Activated CD4-positive, alpha-beta T cell treated with anti-CD3 and anti-CD28 coated beads, Interleukin-2, Interleukin-4, amounts not matched to agents 100 ng/mL and 50 ng/mL, durations not matched to agents 16 hours and 8 hours (primary cell): Measurements from ENCODE around the gene TBL2.
A peak's percentile ranks its signal among the peaks of the same experiment; 100 is the strongest.
"Not testable (repeated sequence)": the region's sequence is repeated elsewhere in the genome, so short reads cannot be mapped to it uniquely, and the experiment has no call there.

ENCODE experiments used
- DNase-seq: peaks from one replicate; pipeline ENCODE4 v3.0.0-alpha.2; 2020; ENCODE audit warnings: low spot score

TBL2 gene

DNA sequence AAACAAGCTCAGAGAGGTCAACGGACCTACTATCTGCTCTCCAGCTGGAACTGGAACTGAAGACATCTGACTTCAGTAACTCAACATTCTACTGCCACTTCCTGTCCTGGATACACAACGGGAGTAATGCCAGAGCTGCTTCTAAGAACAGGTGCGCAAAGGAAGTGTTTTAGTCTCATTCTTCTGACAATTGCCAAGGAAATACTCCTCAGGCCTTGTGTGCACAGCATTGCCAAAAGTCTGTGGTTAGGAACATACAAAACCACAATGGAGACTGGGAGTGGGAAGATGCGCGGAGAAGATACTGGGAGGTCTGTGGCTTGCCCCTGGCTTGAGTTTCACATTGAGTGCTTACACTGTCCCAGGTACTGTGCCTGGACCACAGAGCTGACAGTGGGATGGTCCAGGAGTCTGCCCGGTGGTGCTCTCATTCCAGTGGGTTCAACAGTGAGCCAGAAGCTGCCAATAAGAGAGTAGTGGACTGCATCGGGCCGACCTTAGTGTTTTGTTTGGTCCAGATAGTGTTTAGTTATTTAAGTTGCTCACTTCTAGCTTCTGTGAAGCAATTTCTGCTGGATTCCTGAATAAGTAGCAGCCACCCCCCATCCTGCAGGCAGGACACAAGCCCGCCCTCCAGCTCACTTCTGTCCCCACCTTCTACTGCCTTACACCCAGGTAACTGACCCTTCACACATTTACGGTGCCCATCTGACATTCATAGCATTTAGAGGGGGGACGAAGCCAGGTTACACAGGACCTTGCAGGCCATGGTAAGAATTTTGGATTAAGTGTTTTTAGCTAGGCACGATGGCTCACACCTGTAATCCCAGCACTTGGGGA is 10.3 kb downstream of the TBL2 start:
- DNase-seq, result no peak

DNA sequence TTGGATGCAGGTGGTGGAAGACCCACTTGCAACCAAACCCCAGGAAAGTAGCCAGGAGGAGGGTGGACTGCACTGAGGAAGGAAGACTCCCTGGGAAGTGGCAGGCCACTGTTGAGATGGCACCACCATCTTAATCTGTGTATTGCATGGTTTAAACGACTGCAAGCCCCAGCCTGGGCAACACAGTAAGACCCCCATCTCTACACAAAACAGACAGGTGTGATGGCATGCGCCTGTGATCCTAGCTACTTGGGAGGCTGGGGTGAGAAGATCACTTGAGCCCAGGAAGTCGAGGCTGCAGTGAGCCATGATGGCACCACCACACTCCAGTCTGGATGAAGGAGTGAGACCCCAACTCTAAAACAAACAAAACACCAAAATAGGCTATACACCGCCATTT is 11.2 kb downstream of the TBL2 start:
- no peak for DNase-seq

DNA sequence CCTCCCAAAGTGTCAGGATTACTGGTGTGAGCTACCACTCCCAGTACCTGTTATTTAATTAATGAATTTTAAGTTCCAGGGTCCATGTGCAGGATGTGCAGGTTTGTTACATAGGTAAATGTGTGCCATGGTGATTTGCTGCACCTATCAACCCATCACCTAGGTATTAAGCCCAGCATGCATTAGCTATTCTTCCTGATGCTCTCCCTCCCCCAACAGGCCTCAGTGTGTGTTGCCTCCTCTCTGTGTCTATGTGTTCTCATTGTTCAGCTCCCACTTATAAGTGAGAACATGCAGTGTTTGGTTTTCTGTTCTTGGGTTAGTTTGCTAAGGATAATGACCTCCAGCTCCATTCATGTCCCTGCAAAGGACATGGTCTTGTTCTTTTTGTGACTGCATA is 11.9 kb downstream of the TBL2 start:
- not testable (repeated sequence) for DNase-seq

DNA sequence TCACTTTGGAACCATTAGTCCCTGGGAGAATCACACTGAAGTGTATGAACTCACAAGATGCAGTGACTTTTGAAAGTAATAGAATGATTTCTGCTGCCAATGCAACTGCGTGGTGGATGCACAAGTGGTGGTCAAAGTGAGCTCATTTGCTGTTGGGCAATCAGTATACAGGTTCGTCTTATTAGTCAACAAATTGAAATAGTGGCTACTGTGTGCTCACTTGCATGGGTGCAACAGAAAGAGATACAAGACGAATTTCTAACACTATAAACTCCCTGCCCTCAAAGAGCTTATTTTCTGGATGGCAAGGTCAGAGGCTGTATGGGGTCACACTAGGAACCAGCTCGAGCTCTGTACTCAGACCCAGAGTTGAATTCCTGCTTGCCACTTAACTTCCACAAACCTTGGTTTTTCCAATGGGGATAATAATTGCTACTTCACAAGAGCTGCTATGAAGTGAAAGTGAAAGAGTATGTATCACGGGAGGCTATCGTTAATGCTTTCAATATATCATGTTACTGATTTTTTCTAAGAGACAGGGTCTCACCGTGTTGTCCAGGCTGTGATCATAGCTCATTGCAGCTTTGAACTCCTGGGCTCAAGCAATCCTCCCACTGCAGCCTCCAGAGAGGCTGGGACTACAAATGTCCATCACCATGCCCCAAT is 12.6 kb downstream of the TBL2 start:
- DNase-seq, result no peak

DNA sequence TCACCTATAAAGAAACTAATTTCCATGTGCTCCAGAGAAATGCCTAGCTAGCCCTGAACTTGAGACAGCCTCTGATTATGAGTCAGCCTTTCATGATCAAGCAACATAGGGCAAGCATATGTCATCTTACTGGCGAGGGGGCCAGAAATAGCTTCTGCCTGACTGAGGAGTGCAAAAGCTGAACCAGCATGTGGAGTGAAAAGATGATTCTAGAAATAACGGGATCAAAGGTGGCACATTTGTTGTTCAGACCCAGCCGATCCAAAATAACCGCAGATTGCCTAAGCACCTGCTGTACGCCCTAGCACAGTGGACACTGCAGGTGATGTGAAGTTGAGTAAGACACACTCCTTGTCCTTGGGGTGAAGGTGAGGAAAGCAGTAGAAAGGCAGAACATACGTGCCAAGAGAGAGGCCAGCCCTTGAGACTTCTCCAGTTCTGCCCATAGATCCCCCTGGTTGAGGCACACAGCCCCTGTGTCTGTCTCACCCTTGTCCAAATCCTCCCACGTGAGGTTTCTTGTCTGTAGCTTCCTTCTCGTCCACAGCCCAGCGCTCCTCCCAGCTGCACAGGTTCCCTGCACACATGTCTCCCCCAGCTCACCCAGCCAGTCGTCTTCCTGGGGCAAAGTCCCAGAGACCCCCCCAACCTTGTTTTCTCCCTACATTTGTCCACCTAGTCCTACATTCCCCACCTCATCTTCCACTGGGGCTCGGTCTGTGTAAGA is 18.1 kb downstream of the TBL2 start:
- DNase-seq, result peak; percentile 37

DNA sequence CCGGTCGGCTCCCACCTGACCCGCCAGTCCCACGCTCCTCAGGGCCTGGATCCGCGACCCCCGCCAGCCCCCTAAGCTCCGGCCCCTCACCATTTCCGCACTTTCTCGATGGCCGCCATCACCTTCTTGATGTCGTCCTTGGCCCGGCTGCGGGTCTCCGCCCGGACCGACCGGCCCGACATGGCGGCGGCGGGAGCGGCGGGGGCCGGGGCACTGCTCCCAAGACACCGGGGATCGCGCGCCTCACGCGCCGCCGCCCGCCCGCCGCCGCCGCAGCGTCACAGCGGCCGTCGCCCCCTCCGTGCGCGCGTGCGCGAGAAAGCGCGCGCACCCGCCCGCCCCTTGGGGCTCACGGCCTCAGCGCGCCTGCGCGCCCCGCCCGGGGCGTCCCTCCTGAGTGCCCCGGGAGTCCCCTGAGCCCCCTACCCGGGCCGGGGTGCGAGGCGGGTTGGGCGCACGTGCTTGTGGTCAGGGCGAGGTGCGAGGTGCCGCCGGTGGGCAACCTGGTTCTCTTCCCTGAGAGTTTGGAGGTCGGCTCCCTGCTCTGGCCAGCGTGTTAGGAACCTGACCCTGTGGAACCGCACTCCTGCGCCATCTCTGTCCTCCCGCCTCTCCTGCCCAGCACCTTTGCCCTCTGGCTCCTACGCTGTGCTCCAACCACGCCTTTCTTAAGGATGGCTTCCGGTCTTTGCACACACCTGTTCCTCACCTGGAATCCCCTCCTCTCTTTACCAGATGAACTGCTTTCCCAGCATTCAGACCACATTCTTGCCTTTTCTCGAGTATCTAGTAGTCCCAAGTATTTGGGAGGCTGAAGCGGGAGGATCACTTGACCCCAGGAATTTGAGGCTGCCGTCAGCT is 20.8 kb downstream of the TBL2 start, which contains the start of gene BCL7B:
Gene BCL7B, minus strand, starts transcription at position 294 of the 861 bp plus-strand sequence. Its CDS starts 112 bp downstream, at position 182.
- DNase-seq, result peak; percentile 68

DNA sequence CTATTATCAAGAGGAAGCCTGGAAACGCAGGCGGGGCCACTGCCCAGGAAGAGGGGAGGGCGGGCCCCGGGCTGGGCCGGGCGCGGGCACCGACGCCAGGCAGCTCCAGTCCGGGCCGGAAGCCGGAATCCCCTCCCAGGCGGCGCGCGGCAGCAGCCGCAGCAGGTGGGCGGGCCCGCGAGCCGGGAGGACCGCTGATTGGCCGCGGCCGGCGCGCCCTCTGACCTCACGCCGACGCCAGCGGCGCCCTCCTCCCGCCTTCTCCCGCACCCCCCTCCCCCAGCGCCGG is 21.3 kb downstream of the TBL2 start:
- peak; percentile 94 for DNase-seq

DNA sequence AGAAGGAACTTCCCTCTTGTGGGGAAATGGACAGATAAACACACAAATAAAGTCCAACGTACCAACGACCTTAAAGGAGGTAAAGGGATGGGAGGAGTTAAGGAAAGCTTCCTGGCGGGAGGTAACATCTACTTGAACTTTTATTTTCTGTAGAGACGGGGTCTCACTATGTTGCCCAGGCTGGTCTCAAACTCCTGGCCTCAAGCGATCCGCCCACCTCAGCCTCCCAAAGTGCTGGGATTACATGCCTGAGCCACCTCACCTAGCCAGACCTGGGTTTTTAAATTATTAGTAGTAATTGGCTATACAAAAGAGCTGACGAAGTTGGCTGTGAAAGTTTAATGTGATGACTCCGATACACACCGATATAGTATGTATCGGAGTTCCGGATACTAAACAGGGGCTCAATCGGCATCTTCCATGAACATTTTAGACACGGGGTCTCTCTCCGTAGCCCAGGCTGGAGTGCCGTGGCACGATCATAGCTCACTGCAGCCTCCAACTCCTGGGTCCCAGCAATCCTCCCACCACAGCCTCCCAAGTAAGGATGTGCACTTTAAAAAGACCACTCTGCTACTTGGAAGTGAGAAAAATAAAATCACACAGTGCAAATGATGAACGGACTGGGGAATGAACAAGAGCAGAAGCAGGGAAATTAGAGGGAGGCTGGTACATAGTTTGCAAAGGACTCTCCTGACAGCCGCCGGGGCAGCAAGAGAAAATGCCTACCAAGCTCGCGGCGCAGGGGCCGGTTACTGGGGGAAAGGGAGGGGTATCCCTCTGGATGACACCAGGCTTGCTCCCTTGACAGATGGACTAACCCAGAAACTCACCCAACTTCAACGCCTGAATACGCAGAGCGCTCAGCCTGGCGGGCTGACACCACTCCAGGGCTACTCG is 21.9 kb downstream of the TBL2 start:
- no peak for DNase-seq

DNA sequence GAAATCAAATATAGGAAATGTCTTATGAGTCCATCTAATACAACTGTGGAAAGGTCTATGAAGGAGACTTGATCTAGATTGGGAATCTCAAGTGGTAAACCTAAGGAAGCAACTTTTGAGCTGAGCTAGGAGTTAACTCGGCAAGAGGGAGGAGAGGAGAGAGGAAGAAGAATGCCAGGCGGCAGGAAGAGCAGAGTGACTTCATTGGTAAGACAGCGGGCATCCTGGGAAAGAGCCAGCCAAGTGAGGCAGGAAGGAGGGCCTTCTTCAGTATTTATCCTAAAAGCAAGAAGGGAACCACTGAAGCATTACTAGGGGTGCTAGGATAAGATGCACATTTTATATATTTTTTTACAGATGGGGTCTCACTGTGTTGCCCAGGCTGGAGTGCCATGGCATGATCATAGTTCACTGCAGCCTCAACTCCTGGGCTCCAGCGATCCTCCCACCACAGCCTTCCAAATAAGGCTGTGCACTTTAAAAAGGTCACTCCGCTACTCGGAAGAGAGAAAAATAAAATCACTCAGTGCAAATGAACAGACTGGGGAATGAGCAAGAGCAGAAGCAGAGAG is 22.9 kb downstream of the TBL2 start:
- DNase-seq, result no peak

DNA sequence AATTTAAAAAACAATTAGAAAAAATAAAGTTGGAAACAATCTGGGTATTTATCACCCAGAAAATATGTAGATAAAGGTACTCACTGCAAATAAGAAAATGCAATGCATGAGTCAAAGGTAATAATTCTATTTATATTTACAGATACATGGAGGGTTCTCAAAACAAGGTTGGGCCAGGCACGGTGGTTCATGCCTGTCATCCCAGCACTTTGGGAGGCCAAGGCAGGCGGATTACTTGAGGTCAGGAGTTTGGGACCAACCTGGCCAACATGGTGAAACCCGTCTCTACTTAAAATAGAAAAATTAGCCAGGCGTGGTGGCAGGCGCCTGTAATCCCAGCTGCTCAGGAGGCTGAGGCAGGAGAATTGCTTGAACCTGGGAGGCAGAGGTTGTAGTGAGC is 28.3 kb downstream of the TBL2 start:
- DNase-seq, result not testable (repeated sequence)

DNA sequence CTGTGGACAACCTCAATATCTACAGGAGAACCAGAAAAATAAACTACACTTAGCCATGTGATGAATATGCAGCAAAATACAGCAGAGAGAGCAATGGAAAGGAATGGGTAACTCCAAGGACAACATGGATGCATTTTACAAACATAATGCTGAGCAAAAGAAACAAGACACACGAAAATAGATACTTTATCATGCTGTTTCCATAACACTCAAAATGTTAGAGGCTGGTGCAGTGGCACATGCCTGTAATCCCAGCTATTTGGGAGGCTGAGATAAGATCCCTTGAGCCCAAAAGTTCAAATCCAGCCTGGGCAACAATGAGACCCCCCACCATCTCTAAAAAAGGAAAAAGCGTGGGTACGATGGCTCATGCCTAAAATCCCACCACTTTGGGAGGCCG is 29.2 kb downstream of the TBL2 start:
- no peak for DNase-seq

DNA sequence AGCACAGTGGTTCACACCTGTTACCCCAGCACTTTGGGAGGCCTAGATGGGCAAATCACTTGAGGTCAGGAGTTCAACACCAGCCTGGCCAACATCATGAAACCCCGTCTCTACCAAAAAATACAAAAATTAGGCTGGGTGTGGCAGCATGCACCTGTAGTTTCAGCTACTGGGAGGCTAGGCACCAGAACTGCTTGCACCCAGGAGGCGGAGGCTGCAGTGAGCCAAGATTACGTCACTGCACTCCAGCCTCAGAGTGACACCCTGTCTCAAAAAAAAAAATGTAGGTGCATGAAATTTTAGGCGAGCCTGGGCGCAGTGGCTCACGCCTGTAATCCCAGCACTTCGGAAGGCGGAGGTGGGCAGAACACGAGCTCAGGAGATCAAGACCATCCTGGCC is 30.5 kb downstream of the TBL2 start:
- DNase-seq, result no peak

DNA sequence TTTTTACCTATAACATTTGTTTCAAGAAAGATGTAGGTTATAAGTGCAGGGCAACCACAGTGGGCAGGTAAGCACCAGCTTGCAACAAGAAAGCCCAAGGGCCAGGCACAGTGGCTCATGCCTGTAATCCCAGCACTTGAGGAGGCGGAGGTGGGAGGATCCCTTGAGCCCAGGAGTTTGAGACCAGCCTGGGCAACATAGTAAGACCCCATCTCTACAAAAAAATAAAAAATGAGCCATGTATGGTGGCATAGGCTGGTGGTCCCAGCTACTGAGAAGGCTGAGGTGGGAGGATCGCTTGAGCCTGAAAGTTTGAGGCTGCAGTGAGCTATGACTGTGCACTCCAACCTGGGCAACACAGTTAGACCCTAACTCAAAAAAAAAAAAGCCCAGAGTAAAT is 33.7 kb downstream of the TBL2 start:
- no peak for DNase-seq

DNA sequence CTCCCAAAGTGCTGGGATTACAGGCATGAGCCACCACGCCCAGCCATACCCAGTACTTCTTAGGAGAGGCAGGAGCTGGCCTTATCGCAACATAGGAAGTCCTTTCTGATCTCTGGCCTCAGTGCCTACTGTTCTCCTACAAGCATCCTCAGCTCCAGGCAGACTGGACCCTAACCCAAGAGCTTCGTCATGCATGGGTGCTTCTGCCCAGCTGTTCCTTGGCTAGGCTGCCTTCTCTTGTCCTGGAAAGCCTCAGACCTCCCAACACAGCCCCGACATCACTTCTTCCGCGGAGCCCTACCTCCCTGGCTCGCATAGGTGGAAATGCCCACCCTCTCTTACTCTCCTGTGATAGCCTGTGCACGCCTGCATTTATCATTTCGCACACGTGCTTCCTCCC is 36.7 kb downstream of the TBL2 start:
- no peak for DNase-seq

DNA sequence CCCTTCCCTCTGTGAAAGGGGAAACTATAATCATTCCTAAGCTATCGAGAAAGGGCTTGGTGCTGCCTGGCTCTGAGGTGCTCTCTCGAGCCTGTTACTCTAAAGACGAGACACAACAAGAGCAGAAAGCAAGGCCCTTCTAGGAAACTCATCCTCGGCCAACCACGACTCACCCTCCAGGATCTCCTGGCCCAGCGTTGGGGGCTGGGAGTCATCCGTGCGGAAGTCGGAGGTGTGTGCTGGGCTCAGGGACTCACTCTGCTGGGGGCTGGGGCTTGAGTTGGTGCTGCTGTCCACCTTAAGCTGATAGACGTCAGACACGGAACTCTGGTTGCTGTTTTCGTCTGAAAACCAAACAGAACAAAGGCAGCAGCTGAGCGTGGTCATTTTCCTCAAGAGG is 38.7 kb downstream of the TBL2 start:
- no peak for DNase-seq

DNA sequence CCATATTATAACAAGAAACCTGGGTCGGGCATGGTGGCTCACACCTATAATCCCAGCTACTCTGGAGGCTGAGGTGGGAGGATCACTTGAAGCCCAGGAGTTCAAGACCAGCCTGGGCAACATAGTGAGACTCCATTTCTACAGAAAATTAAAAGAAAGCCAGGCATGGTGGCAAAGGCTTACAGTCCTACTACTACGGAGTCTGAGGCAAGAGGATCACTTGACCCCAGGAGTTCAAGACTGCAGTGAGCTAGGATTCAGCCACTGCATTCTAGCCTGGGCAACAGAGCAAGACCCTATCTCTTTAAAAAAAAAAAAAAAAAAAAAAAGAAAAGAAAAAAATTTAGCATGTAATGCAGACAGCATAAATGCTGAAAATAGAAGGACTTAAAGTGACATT is 39.9 kb downstream of the TBL2 start:
- DNase-seq, result not testable (repeated sequence)

DNA sequence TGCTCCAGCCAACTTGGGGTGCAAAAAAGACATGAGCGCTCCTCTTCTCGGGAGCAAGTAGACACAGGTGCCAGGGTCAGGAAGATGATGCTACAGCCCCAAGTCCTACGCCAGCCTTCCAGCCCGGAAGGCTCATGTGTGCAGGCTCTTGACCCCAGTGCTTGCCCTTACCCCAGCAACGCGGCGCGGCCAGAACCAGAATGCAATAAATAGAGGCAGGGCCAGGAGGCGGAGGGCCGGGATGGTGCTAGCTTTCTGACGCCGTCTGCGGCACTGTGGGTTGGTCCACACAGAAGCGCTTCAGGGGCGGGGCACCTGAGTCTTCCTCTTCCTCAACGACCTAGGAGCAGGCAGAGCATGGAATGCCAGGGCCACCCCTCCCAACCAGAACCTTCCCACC is 41.3 kb downstream of the TBL2 start:
- DNase-seq, result no peak

DNA sequence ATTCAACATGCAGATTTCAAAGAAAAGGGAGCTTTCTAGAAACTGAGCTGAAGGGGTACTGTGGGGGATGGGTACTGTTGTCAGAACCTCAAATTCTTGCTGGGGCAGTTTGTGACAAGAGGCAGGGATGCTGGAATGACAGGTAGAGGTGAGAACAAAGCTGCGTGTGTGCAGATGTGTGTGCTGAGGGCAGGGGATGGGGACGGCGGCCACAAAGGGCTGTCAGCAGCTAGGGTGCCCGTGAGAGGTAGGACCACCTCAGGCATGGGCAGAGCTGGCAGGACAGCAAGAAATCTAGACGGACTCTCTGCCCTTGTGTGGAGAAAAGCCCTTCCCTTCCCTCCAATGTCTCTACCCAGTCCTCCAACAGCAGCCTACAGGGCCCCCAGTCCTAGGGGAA is 41.9 kb downstream of the TBL2 start:
- DNase-seq, result no peak

DNA sequence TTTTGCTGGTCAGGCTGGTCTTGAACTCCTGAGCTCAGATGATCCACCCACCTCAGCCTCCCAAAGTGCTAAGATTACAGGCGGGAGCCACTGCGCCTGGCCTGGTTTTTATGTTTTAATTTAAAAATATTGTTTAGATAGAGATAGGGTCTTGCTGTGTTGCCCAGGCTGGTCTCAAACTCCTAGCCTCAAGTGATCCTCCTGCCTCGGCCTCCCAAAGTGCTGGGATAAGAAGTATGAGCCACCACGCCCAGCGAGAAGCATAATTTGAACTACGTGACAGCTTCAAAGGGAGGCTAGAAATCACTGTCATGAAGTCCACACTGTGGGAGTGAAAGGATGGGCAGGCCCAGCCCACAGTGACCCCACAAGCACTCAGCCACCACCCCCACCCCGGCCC is 42.5 kb downstream of the TBL2 start:
- DNase-seq, result not testable (repeated sequence)

DNA sequence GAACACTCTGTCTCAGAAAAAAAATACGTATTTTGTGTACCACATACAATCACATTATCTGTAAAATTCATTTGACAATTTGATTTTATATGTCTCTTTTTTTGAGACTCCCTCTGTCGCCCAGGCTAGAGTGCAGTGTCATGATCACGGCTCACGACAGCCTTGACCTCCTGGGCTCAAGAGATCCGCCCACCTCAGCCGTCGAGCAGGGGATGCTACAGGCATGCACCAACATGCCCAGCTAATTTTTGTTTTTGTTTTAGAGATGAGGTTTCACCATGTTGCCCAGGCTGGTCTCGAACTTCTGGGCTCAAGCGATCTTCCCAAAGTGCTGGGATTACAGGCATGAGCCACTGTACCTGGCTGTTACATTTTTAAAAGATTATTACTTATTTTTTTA is 44.6 kb downstream of the TBL2 start:
- no peak for DNase-seq

DNA sequence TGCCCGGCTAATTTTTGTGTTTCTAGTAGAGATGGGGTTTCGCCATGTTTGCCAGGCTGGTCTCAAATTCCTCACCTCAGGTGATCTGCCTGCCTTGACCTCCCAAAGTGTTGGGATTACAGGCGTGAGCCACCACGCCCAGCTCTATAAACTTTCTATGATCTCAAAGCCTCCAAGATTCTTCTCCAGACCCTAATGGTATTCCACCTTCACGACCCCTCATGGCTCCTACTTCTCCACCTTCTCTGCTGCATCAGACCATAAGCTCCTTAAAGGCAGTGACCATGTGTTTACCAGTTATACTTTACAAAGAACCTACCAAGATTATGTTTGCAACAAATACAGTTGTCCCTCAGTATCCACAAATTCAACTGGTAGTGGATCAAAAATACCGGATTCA is 46.2 kb downstream of the TBL2 start:
- no peak for DNase-seq
